GM18858 (cell line): ENCODE data around the gene POPDC2.
"Not testable (repeated sequence)": the region's sequence is repeated elsewhere in the genome, so short reads cannot be mapped to it uniquely, and the experiment has no call there.

Experiments
- ATAC-seq: cut with Tn5 transposase; IDR thresholded peaks from one replicate; pipeline ENCODE4 v1.9.1; 2021; ENCODE audit not compliant: unreplicated experiment

Gene POPDC2

GRCh38 chr3:119660474-119661440, at the start of gene POPDC2:
TSS of gene POPDC2 (minus strand) at chr3:119660589. CDS start at chr3:119660423, 166 bp downstream.
- no peak for ATAC-seq

- no peak for ATAC-seq
Measured at GRCh38 chr3:119703820-119704531, 43.6 kb upstream of the POPDC2 start.

DNA sequence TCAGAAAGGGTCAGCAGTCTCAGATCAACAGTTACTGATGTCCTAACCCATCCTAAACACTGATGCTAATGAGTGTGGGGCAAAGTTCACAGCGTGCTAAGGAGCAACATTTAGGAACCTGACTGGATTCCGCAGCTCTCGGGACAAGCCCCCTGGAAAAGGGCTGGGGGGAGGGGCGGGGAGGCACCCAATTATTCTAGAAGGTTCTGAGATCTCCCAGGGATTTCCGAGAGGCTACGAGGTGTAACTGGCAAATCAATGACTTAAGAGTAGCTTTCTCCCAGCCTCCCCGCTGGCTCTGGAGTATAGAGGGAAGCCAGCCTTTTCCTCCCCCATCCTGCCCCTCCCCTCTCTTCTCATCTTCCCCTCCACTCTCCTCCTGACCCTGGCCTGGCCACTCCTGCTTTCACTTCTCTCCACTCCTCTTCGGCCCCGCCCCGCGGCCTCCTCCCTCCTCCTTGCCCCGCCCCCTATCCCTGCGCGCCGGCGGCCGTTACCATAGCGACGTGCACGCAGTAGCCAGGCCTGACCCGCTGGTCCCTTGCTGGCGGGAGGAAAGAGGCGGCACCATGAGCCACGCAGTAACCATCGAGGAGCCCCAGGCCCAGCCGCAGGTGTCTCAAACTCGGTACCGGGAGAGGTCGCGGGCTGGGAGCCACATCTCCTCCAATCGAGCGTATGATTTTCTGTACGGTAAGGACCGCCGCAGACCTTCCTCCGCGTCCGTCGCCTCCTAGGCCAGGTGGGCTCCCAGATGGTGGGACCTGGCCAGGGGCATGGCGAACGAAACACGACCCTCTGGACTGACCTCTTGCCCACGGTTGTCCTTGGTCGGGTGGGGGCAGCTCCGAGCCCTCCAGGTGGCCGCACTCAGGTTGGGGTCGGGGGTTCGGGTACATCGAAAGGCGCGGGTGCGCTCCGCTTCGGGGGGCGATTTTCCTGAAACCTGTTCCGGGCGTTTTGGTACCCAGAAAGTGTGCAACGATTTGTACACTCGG, 42.4 kb upstream of the POPDC2 start, which contains the start of gene CFAP91:
TSS of gene CFAP91 (plus strand) at position 493 of the 998 bp plus-strand sequence. CDS start at position 570, 77 bp downstream.
- ATAC-seq = peak; percentile 46

- ATAC-seq = peak; percentile 1
Measured at GRCh38 chr3:119700920-119701734, 40.7 kb upstream of the POPDC2 start.

DNA sequence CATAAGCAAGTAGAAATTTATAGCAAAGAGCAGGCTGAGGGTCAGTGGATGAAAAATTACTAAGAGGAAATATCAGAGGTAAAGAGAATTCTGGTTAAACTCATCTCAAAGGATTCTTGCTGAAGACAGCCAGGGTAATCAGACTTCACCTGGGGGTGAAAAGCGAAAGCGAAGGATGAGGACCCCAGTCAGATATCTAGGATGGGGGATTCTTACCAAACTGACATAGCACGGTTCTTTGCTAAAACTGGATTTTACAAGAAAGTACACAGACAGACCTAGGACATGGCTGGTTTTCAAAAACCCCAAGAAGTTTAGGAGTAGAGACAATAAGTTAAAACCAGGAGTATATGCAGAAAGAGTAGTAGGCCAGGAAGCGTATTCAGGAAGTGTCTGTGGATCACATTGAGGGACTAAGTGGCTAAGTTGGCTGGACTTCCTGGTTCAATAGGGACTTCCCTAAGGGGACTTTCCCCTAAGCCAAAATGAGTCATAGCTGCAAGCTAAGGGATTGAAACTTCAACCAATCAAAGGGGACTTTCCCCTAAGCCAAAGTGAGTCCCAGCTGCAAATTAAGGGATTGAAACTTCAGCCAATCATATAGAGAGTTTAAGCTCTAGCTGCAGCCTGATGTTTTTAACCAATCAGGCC, 40.0 kb upstream of the POPDC2 start:
- peak; percentile 35 for ATAC-seq

DNA sequence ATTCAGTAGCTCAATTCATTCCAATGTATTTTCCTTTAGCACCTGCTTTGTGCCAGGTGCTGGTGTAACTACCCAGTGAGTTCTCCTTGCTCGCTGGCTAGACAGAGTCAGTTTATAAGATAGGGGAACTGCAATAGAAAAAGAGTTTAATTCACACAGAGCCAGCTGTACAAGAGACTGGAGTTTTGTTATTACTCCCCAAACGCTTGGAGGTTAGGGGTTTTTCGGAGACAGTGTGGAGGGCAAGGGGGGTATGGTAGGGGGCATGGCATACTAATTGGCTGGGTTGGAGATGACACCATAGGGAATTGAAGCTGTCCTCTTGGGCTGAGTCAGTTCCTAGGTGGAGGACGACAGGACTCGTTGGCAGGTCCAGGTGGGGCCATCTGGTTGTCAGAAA, 37.0 kb upstream of the POPDC2 start:
- peak; percentile 63 for ATAC-seq

DNA sequence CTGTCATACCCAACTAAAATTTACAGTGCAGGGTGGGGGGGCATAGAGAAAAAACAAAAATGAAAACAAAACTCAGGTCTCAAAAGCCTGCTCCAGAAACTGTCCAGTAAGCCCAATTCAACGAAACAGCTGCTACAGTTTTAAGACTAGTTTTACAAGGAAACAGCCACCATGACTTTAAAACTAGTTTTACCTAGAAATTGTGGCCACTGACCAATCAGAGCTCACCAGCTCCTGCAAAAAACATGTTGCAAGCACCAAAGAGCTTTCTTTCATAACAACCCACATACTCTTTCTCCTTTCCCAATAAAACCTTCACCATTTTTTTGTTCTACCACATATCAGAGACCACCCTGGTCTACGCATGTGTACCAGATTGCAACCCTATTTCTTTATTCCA, 35.1 kb upstream of the POPDC2 start:
- no peak for ATAC-seq

DNA sequence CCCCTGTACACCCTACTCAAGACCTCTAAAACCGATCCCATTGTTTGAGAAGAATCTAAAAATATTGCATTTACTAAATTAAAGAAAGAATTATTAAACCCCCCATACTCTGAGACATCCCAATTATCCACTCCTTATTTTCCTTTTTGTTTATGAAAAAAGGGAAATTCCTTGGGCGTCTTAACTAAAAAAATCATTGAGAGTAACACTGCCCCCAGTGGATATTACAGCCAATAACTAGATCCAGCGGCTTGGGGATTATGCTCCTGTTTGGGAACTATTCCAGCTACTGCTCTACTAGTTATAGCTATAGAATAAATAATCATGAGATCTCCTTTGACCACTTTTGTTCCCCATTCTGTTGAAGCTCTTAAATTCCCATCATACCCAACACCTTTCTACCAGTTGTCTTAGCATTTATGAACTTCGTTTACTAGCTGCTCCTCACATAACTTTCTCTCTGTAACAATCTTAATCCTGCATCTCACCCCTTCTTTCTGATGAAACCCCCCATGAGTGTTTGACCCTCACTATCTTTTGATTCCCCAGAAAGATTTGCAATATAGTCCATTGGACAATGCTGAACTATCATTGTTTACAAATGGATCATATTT, 29.8 kb upstream of the POPDC2 start:
- ATAC-seq = no peak

GRCh38 chr3:119683421-119683820, 23.0 kb upstream of the POPDC2 start:
- no peak for ATAC-seq

DNA sequence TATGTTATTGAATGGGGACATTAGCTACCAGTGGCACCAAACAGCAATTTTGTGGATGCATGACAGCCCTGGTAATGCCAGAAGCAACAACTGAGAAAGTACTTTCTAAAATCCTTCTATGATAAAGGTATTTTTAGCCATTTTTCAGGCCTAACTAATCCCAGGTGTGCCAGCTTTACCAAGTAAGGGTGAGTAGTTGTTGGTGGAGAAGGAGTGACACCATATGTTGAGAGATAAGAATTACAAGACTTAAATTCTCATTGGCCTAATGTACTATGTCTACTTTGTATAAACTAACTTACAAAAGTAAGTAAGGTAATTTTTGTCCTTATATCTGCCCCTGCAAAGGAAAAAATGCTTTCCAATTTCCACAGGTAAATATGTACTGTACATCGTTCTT, 20.9 kb upstream of the POPDC2 start:
- ATAC-seq = peak; percentile 28

- no peak for ATAC-seq
Measured at GRCh38 chr3:119679874-119680273, 19.5 kb upstream of the POPDC2 start.

DNA sequence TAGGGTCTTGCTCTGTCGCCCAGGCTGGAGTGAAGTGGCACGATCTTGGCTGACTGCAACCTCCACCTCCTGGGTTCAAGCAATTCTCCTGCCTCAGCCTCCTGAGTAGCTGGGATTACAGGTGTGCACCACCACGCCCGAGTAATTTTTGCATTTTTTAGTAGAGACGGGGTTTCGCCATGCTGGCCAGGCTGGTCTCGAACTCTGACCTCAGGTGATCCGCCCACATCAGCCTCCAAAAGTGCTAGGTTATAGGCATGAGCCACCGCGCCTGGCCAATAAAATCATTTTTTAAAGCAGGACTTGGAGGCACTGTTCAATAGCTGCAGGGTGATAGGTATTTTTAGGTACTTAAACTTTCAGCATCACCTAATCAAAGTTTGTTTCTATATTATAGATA, 17.8 kb upstream of the POPDC2 start:
- ATAC-seq = not testable (repeated sequence)

- no peak for ATAC-seq
Measured at GRCh38 chr3:119677641-119677934, 17.2 kb upstream of the POPDC2 start.

DNA sequence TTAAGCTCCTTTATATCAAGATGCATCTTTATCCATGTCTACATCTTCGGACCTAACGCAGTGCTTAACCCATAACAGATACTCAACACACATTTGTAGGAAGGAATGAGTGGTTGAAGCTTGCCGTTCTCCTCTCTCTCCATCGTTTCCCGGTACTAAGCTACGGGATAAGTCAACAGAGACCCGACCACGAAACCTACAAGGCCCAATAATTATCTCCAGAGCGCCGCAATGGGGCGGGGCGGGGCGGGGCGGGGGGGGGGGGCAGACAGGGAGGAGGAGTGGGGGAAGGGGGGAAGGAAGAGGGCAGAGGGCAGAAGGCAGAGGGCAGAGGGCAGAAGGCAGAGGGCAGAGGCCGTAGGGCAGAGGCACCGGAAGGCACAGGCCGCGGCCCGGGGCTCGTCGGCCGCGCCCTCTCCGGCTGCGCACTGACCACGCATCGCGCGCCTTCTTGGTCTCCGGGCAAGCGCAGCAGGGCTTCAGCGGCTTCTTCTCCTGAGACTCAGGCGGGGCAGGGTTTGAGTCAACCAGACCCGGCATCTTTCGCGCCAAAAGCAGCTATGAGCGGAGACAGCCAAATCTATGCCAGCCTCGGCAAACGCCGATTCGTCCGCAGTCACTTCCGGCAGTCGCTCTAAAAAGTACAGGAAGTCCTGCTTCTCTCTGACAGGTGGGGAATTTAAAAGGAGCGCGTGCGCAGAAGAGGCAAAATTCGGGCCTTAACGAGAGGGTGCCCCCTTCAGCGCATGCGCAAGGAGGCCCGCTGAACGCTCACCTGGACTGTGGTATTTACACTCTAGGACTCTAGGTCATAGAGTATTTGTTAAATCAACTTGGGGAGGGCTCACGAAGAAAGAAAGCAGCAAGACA, 16.6 kb upstream of the POPDC2 start, which contains the start of gene COX17:
TSS of gene COX17 (minus strand) at position 636 of the 870 bp plus-strand sequence. CDS start at position 540, 96 bp downstream.
- ATAC-seq = peak; percentile 86

- no peak for ATAC-seq
Measured at GRCh38 chr3:119676020-119676419, 15.6 kb upstream of the POPDC2 start.

GRCh38 chr3:119675188-119675874, 14.9 kb upstream of the POPDC2 start:
- ATAC-seq = no peak

GRCh38 chr3:119673875-119674274, 13.5 kb upstream of the POPDC2 start:
- ATAC-seq = no peak
